Activated CD8-positive, alpha-beta T cell treated with anti-CD3 and anti-CD28 coated beads, Interleukin-2, amount 10 ng/mL, durations not matched to agents 7 days and 5 days (primary cell): ENCODE data around the gene RARS2. TPM values are rescaled to one million over a fixed set of nuclear protein-coding genes. Genes with fewer than 3 reads are reported as not detected.
A peak's percentile ranks its signal among the peaks of the same experiment; 100 is the strongest.
"Not testable (repeated sequence)": the region's sequence is repeated elsewhere in the genome, so short reads cannot be mapped to it uniquely, and the experiment has no call there.

Experiments
- ATAC-seq: fragments of 150-1000 bp; cut with Tn5 transposase; one replicate; pipeline ENCODE4 v1.10.0; 2021; ENCODE audit warnings: moderate library complexity
- CTCF ChIA-PET: fragments of 350-600 bp; sonication (Branson Sonifier 250); formaldehyde crosslinking; loops from one replicate; lab custom pipeline; 2021; ENCODE audit warnings: antibody characterized with exemption; lab: Charles Lee
- POLR2A ChIA-PET: fragments of 350-600 bp; sonication (Branson Sonifier 250); formaldehyde crosslinking; loops from one replicate; lab custom pipeline; 2021; ENCODE audit warnings: antibody characterized with exemption; lab: Charles Lee
- DNase-seq: peaks from one replicate; pipeline ENCODE4 v3.0.0-alpha.2; 2020
- H3K27ac Mint-ChIP-seq: one replicate; pipeline ENCODE4 v1.8.0; 2021; ENCODE audit warnings: mild to moderate bottlenecking, mixed read lengths
- H3K27me3 Mint-ChIP-seq: one replicate; pipeline ENCODE4 v1.8.0; 2021; ENCODE audit warnings: low read depth, mixed read lengths
- H3K36me3 Mint-ChIP-seq: one replicate; pipeline ENCODE4 v1.8.0; 2021; ENCODE audit warnings: low read depth, mixed read lengths
- H3K4me1 Mint-ChIP-seq: one replicate; pipeline ENCODE4 v1.8.0; 2021; ENCODE audit warnings: low read depth, mixed read lengths
- H3K4me3 Mint-ChIP-seq: one replicate; pipeline ENCODE4 v1.8.0; 2021; ENCODE audit warnings: mild to moderate bottlenecking, mixed read lengths
- H3K9me3 Mint-ChIP-seq: one replicate; pipeline ENCODE4 v1.8.0; 2022; ENCODE audit warnings: mixed read lengths; ENCODE audit not compliant: insufficient read depth
- total RNA-seq, 2 experiments: library from RNA; stranded (reverse); gene quantifications; one replicate each; pipeline ENCODE4 v1.2.3, GENCODE V29; 2021

Gene RARS2
- total RNA-seq, 2 experiments from 2014 or later = 20.6 to 21.4 TPM

- POLR2A ChIA-PET, DNase-seq, H3K27me3 Mint-ChIP-seq, H3K4me3 Mint-ChIP-seq, H3K27ac Mint-ChIP-seq, H3K4me1 Mint-ChIP-seq, H3K9me3 Mint-ChIP-seq, ATAC-seq, CTCF ChIA-PET: not testable (repeated sequence)
- peaks cover 38% of the 10 kb centered on the region for H3K36me3 Mint-ChIP-seq
These were observed 23.2 kb upstream of the RARS2 start for GRCh38 chr6:87613018-87613417.

GRCh38 chr6:87608802-87609201, 19.0 kb upstream of the RARS2 start:
- CTCF ChIA-PET = no interaction called here
- H3K27ac Mint-ChIP-seq = no peak overlapping the region
- no peaks in the 10 kb centered on the region for H3K4me1 Mint-ChIP-seq
- no peaks in the 10 kb centered on the region for H3K9me3 Mint-ChIP-seq
- H3K4me3 Mint-ChIP-seq = no peak overlapping the region
- H3K36me3 Mint-ChIP-seq = peaks cover 35% of the 10 kb centered on the region
- no peak for DNase-seq
- POLR2A ChIA-PET = no interaction called here
- no peak for ATAC-seq
- no peaks in the 10 kb centered on the region for H3K27me3 Mint-ChIP-seq

GRCh38 chr6:87606199-87606598, 16.4 kb upstream of the RARS2 start:
- CTCF ChIA-PET = no interaction called here
- H3K27ac Mint-ChIP-seq = no peak overlapping the region
- ATAC-seq = no peak
- POLR2A ChIA-PET = no interaction called here
- no peaks in the 10 kb centered on the region for H3K27me3 Mint-ChIP-seq
- DNase-seq = no peak
- no peaks in the 10 kb centered on the region for H3K4me1 Mint-ChIP-seq
- H3K4me3 Mint-ChIP-seq = no peak overlapping the region
- peaks cover 23% of the 10 kb centered on the region for H3K36me3 Mint-ChIP-seq
- H3K9me3 Mint-ChIP-seq = no peaks in the 10 kb centered on the region

GRCh38 chr6:87600576-87600975, 10.8 kb upstream of the RARS2 start:
- Mint-ChIP-seq H3K36me3 (peaks cover 16% of the 10 kb centered on the region), H3K27me3 (no peaks in the 10 kb centered on the region), H3K9me3 (no peaks in the 10 kb centered on the region), H3K4me3 (no peak overlapping the region), H3K27ac (no peak overlapping the region), H3K4me1 (no peaks in the 10 kb centered on the region)
- POLR2A ChIA-PET = no interaction called here
- CTCF ChIA-PET = no interaction called here
- ATAC-seq (no peak), DNase-seq (no peak)

- Mint-ChIP-seq H3K27ac (peak overlapping the region; percentile 85), H3K27me3 (no peaks in the 10 kb centered on the region), H3K9me3 (no peaks in the 10 kb centered on the region), H3K4me1 (peaks cover 38% of the 10 kb centered on the region), H3K36me3 (peaks cover 29% of the 10 kb centered on the region), H3K4me3 (peak overlapping the region; percentile 83)
- no peak for DNase-seq
- ChIA-PET CTCF (no interaction called here), POLR2A (interaction anchor here (3.0 kb wide), 1 partner anchor 111 kb away, joined by 17 read pairs; the partner anchor contains the start of gene AKIRIN2)
- no peak for ATAC-seq
These were observed 1.2 kb upstream of the RARS2 start for GRCh38 chr6:87590990-87591389.

- H3K4me1 Mint-ChIP-seq = peaks cover 41% of the 10 kb centered on the region
- H3K9me3 Mint-ChIP-seq = no peaks in the 10 kb centered on the region
- CTCF ChIA-PET = no interaction called here
- DNase-seq (no peak), ATAC-seq (no peak)
- POLR2A ChIA-PET = interaction anchor here (0.6 to 3.0 kb wide), 4 partner anchors 36 to 118 kb away, joined by 3 to 17 read pairs (median 4); partner anchors contain the start of genes AKIRIN2 and SLC35A1
- peak overlapping the region; percentile 85 for H3K27ac Mint-ChIP-seq
- peak overlapping the region; percentile 83 for H3K4me3 Mint-ChIP-seq
- H3K27me3 Mint-ChIP-seq = no peaks in the 10 kb centered on the region
- H3K36me3 Mint-ChIP-seq = peaks cover 30% of the 10 kb centered on the region
These were observed 662 bp upstream of the RARS2 start for GRCh38 chr6:87590417-87590880.

- no peak for ATAC-seq
- Mint-ChIP-seq H3K27me3 (no peaks in the 10 kb centered on the region), H3K27ac (peak overlapping the region; percentile 85), H3K36me3 (peaks cover 29% of the 10 kb centered on the region), H3K9me3 (no peaks in the 10 kb centered on the region), H3K4me1 (peaks cover 39% of the 10 kb centered on the region), H3K4me3 (peak overlapping the region; percentile 83)
- DNase-seq = no peak
- CTCF ChIA-PET = interaction anchor here (0.7 to 1.1 kb wide), 2 partner anchors 19 to 113 kb away, joined by 3 to 4 read pairs; partner anchors contain the start of gene AKIRIN2
- POLR2A ChIA-PET = interaction anchor here (0.7 to 3.0 kb wide), 10 partner anchors 8 to 113 kb away, joined by 3 to 17 read pairs (median 4); partner anchors contain the start of gene AKIRIN2
These were observed 905 bp downstream of the RARS2 start for GRCh38 chr6:87588756-87589407.

GRCh38 chr6:87586371-87587077, 3.3 kb downstream of the RARS2 start:
- no peak for ATAC-seq
- Mint-ChIP-seq H3K27me3 (no peaks in the 10 kb centered on the region), H3K9me3 (no peaks in the 10 kb centered on the region), H3K4me3 (no peak overlapping the region), H3K4me1 (peaks cover 32% of the 10 kb centered on the region), H3K27ac (no peak overlapping the region), H3K36me3 (peaks cover 37% of the 10 kb centered on the region)
- ChIA-PET POLR2A (no interaction called here), CTCF (no interaction called here)
- DNase-seq = no peak

- Mint-ChIP-seq H3K4me3 (no peak overlapping the region), H3K27me3 (no peaks in the 10 kb centered on the region), H3K36me3 (peaks cover 39% of the 10 kb centered on the region), H3K27ac (no peak overlapping the region), H3K9me3 (no peaks in the 10 kb centered on the region), H3K4me1 (peaks cover 21% of the 10 kb centered on the region)
- ChIA-PET POLR2A (no interaction called here), CTCF (no interaction called here)
- ATAC-seq (no peak), DNase-seq (no peak)
These were observed 6.0 kb downstream of the RARS2 start for GRCh38 chr6:87583822-87584221.

GRCh38 chr6:87575423-87575822, 14.4 kb downstream of the RARS2 start:
- peaks cover 30% of the 10 kb centered on the region for H3K4me1 Mint-ChIP-seq
- H3K27ac Mint-ChIP-seq = no peak overlapping the region
- POLR2A ChIA-PET = no interaction called here
- H3K36me3 Mint-ChIP-seq = peaks cover 41% of the 10 kb centered on the region
- no peaks in the 10 kb centered on the region for H3K9me3 Mint-ChIP-seq
- H3K4me3 Mint-ChIP-seq = no peak overlapping the region
- no peaks in the 10 kb centered on the region for H3K27me3 Mint-ChIP-seq
- DNase-seq (no peak), ATAC-seq (no peak)
- CTCF ChIA-PET = no interaction called here

- CTCF ChIA-PET = interaction anchor here (0.6 to 0.7 kb wide), 3 partner anchors 28 to 1039 kb away, joined by 3 to 4 read pairs (median 3); no protein-coding TSS in a partner anchor
- no peak overlapping the region for H3K4me3 Mint-ChIP-seq
- no peak overlapping the region for H3K27ac Mint-ChIP-seq
- H3K36me3 Mint-ChIP-seq = peaks cover 35% of the 10 kb centered on the region
- ATAC-seq = peak; percentile 57
- peaks cover 30% of the 10 kb centered on the region for H3K4me1 Mint-ChIP-seq
- no peaks in the 10 kb centered on the region for H3K9me3 Mint-ChIP-seq
- POLR2A ChIA-PET = interaction anchor here (1.7 kb wide), 1 partner anchor 15 kb away, joined by 4 read pairs; the partner anchor contains the start of gene RARS2
- no peaks in the 10 kb centered on the region for H3K27me3 Mint-ChIP-seq
- DNase-seq = no peak
These were observed 15.5 kb downstream of the RARS2 start for GRCh38 chr6:87574237-87574804.
